ENCODE data around the gene NT5C3B. TPM values are rescaled to one million over a fixed set of nuclear protein-coding genes. Genes with fewer than 3 reads are reported as not detected.

NT5C3B gene
- total RNA-seq, 1 donor from 2014 or later, result 50.1 TPM

DNA sequence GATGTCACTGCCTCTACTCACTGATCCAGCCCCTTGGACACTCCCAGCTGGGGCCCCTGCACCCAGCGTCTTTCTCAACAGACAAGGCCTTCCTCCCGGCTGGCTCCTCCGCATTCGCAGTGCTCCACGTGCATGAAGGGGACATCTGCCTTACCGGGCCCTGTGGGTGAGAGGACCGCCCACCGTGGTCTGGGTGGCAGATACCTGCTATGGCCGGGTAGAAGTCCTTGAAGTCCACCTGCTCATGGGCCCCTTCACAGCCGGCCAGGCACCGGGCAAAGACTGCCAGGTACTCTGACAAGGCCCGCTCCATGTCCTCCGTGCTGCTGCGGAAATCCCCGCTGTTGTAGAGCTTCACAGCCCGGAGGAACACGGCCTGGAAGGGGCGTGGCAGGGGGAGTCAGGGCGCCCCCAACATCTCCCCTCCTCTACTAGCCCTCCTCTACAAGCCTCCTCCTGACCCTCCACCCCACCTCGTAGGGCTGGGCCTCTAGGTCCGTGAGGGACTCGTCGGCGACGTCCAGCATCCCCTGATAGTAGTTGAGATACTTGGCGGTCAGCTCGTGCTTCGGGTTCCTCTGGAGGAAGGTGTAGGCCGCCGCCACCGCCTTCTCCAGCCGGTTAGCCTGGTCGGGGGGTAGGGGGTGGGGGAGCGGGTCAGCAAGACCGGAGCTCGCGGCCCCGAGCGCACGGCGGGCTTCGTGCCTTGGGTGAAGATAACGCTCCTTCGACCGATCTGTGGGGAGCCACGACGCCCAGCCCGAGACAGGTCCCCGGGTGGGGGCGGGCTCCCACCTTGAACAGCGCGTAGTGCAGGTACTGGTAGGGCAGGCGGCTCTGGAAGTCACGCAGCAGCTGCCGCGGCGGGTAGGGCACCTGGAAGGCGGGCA is 25.1 kb downstream of the NT5C3B start:
- no peak for DNase-seq (ENCODE audit: low spot score)

DNA sequence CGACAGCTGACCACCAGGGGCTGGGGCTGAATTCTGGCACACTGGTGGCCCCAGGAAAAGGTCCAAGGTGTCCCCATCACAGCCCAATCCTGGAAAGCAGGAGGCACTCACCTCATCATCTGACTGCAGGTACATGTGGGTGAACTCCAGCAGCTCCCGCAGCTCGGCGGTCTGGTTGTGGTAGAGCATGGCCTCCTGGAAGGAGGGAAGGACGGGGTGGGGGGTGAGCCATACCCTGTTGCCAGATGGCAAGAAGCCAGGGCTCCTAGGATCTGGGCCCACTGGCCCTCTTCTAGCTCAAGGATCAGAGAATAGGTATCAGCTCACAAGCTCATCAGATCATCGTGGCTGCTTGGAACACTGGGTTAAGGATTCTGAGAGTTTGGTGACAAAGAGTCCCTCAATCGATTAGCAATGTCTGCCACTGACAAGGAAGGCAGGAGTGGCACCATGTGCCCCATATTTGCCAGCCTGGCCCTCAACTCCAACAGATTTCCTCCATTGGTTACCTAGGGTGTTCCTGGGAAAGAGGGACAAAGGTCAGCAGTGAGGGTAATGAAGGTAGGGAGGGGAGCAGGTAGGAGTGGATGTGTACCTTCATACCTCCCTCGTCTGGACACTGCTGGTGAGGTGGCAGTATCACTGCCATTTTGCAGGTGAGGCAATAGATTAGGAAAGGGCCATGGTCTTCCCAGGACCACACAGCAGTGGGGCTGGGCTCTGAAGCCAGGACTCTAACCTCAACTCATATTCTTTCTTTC is 29.2 kb downstream of the NT5C3B start:
- DNase-seq (ENCODE audit: low spot score), result no peak

DNA sequence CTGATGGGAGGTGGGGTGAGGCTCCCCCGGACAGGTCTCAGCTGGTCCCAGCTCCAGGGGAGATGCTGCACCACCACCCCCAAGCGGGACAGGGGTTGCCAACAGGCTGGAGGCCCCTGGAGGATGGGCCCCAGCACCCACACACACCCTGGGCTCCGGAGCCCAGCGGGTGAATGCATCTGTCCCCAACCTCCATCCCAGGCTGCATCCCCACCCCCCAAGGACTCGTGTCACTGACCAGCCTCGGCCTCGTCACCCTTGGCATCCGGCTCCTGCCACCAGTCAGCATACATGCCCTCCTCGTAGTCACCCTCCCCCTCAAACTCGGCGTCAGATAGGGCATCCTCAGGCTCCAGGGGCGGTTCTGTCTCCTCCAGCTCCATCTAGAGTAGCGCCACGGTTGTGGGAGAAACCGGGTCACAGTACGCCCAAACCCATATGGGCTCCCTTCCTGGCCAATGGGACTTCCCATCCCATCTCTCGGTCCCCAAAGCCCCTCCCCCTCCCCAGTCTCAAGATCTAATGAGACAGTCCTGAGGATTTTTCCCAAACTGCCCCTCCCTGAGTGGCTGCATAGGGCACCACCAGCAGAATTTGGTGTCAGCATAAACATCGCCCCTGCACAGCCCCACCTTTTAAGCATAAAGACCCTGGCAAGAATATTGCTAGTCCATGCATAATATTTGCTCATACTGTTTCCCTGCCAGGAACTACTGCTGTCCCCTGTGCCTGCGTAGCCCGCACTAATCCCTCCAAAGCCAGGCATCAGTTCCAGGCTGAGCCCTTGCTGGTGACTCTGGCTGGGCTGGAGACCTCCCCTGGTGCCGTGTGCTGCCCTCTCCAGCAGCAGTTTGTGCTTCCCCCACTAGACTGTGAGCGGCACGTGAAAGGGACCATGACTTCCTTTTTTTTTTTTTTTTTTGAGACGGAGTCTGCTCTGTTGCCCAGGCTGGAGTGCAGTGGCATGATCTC is 32.7 kb downstream of the NT5C3B start:
- no peak for DNase-seq (ENCODE audit: low spot score)

DNA sequence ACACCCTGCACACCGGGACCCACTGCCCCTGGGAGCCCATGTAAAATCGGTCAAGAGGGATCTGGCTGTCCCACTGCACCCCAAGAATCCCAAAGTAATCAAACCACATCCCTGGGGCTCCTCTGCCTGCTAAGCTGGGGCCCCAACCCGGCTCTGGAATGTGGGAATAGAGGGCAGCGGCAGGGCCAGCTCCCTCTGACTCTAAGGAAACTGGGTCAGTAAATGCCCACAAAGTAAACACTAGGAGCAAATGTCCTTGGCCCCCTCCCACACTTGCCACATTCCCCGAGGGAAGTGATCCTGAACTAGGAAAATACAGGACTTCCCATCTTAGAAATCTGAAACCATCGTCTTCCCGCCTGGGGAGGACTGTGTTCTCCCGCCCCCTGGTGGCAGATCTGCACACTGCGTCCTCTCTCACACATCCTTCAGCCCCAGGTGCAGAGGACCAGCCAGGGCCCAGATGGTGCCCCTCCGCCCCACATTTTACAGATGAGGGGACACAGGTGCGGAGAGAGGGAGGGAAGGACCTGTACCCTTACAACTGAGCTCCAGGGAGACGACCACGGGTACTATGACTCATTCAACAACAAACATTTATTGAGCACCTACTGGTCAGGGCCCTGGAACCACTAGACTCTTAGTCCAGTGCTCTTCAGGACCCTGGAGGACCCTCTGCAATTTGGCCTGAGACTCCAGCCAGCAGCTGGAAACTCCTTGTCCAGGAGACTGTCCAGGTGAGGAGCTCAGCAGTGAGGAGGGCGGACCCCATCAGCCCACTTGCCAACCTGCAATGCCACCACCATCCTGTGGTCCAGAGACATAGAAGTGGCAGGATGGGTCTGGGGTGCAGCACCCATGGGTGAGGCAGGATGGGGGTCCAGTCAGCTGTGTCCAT is 34.4 kb downstream of the NT5C3B start:
- DNase-seq (ENCODE audit: low spot score), result peak; percentile 87

DNA sequence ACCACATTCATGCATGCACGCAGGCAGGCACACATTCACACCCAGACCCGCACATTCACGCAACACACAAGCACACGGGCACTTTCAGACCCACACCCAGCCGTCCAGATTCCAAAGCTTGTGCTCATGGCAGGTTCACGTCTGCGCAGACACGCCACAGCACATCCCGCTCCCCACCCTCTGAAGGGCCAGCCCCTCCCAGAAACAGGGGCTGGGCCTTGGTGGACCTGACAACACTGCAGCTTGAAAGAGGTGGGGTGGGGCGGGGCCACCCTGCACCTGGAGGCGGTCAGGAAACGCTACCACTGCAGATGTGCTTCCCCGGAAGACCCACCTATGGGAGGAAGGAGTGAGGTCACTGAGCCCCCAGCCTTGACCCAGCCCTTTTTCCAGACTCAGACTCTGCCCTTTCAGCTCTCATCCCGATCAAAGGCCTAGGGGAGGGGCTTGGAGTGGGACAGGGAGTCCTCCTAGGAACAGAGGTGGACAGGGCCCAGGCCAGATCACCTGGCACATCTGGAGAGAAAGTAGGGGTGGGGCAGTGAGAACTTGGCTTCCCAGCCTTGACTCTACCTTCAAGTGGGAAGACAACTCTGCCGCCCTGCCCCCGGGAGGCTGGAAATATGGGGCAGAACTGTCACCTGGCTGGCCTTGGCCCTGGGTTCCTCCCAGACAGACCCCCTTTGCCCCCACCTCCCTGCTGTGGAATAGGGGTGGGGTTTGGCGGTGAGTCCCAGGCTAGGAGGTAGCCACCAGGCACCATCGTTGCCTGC is 35.2 kb downstream of the NT5C3B start:
- DNase-seq (ENCODE audit: low spot score), result peak; percentile 93

DNA sequence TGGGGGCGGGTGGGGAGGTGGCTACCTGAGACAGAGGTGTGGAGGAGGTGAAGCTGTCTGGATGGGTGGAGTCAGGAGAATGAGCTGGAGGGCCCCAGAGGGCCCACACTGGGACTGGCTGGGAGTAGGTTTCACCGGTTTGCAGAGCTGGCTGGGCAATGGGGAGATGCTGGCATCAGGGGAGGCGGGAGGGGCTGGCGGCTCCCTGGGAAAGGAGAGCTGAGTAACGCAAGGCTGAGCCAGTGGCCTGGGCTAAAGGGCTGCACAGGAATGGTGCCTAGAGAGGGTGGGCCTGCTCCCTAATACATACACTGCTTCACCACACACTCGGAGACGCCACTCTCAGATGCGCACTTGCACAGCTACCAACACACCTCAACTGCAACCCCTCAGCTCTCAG is 36.7 kb downstream of the NT5C3B start:
- no peak for DNase-seq (ENCODE audit: low spot score)

DNA sequence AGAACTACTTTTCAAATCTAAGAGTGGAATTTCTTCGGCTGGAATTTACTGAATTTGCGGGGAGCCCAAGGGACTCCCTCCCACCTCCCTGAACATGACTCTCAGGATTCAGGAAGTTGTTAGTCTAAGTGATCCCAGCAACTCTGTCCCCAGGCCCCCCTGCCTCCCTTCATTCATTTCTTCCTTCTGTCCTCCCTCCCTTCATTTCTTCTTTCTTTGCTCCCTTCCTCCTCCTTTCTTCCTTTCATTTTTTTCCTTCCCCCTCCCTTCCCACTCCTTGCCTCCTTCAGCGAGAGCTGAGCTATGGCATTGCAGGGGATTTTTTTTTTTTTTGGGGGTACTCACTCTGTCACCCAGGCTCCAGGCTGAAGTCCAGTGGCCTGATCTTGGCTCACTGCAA is 38.7 kb downstream of the NT5C3B start:
- DNase-seq (ENCODE audit: low spot score), result no peak

DNA sequence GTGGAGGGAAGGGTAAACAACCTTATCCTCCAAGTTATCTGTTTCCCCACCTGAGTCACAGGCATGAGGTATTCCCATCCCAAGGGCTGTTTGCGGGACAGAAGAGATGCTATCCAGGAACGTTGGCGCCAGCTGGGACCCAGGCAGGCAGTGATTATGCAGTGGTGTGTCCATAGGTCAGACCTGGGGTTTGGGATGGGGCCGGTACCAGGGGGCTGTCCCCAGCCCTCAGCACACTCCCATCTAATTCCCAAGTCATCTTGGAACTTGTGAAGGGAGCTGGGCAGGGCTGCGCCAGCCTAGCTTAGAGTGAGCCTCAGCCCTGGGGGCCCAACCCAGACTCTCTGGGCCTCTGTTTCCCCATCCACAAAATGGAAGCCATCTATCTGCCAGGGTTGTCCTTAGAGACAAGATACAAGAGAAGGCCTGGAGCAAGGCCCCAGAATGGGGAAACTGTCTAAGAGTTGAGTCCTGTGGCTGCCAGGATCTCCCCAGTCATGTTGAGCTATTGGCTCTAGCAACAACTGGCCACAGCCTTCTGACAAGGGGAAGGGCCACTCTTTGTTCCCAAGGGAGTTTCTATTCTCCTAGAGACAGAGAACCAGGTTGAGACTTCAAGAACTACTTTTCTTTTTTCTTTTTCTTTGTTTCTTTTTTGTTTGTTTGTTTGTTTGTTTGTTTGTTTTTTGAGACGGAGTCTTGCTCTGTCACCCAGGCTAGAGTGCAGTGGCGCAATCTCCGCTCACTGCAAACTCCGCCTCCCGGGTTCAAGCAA is 39.7 kb downstream of the NT5C3B start:
- DNase-seq (ENCODE audit: low spot score), result no peak

DNA sequence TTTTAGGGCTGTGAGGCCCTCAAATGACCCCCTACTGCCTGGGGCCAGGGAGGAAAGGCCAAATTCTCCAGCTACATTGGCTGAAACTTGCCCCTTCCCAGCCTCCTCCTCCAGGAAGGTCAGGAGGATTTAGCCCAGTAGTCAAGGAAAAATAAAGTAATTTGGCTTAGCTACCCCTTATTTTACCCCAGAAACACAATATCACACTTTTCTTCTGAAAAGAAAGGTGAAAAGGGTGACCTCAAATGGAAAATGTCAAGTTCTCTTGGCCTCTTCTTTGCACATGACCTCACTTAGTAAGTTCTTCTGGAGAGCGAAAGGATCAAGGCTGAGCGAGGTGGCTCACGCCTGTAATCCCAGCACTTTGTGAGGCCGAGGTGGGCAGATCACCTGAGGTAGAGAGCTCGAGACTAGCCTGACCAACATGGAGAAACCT is 41.5 kb downstream of the NT5C3B start:
- DNase-seq (ENCODE audit: low spot score), result no peak

DNA sequence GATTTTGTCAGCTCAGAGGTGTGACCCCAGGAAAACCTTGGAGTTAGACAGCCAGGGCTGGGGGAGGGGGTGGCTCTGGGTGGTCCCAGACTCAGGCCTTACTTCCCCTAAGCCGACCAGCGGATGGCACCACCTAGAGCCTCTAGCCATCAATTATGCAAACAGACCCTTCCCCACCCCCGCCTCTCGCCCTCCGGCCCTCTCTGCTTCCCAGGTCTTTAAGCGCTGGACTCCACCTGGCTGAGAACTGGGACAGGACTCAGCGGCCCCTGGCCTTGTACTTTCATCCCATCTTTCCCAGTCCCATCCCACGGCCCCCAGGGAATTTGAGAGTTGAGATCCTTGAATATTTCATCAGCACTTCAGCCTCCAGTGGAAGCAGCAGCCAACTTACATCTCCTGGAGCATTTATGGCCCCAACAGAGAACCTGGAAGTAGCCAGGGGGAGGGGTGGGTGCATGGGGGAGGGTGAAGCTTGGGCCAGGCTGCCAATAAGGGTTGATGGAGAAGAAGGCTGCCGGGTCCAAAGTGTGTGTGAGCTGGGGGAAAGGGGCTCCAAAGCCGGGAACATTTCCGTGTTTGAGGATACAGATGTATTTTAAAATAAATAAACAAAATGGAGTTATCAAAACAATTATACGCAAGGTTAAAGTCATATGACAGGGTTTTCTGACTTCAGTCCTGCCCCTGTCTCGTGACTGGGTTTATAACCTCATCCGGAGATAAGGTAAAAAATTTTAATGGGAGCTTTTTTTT is 42.1 kb downstream of the NT5C3B start:
- no peak for DNase-seq (ENCODE audit: low spot score)

DNA sequence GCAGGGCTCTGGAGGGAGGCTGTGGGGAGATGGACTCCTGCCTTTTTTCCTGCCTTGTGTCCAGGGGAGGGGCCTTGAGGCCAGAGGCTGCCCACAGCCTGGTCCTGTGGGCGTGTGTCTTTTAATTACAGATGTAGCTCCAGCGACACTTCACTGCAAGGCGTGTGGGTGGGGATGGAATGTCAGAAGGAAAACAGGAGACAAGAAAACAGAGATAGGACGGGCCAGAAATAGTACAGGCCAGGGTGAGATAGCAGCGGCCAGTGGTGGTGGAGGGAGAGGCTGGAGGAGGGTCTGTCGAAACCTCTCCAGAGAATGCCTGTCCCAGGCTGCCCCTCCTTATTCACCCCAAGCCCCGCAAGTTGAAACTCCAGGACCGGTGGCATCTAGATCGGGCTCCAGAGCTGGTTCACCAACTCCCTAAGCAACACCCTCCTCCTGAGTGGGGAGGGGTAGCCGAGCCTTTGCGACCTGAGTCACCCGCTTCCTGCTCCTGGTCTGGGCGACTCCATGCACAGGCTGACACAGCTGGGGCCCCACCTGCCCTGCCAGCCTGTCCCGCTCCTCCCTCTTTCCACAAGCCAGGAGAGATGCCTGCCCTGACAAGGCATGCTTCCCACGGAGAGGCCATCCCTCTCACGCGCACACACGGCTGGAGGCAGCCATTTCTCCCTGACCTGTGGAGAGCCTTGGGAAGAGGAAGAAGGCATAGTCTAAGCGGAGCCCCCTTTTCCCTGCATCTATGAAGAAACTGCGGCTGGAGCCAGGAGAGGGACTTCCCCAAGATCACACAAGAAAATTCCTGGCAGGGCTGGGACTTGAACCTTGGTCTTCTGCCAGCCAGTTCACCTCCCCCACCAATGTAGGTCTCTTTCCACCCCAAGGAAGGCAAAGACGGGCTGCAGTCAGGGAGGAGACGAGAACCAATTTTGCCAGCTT is 42.9 kb downstream of the NT5C3B start:
- peak; percentile 85 for DNase-seq (ENCODE audit: low spot score)

DNA sequence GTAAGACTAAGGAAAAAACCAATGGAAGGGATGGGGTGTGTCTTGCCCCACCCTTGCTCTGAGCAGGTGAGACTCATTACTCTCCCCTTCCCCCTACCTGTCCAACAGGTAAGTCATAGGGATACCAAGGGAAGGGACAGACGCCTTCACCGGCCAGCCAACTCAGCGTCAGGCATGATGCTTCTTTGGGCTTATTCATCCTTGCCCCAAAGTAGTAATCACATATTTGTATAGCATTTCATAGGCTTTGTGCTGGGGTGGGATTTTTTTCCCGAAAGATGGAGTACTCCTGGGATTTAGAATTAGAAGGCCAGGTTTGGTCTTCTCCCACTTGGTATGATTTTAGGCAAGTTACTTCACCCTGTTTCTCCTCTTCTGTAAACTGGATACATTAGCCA is 49.0 kb downstream of the NT5C3B start:
- DNase-seq (ENCODE audit: low spot score), result no peak

DNA sequence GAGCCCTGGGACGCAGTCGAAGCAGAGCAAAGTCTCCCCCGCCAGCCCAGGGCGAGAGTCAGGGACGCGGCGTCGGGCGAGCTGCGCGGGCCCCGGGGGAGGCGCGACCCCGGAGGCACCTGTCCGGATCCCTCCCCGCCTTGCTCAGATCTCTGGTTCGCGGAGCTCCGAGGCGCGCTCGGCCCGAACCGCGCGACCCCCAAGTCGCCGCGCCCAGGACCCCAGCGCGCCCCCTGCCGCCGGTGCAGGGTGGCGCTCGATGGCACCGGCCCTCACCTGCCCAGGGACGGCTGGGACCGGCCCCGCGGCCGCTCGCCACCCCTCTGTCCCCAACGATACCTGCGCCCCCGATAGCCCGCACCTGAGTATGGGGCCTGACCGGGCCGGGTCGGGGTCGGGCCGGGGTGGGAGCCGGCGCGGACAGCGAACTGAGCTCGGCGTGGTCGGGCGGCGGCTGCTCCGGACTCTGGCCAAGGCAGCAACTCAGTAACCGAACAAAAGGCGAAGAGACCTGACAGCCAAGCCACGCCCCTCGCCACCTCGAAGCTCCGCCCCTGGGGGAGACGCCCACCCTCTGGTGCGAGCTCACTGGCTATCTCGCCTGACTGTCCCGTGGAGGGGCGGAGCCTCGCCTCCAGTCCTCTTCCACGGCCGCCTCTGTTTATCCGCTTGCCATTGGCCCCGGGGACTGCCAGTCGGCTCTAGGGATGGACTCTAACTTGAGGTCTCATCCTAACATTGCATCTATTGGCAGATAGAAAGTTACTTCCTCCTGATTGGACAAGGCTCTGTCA is 49.6 kb downstream of the NT5C3B start, which contains the start of gene JUP:
TSS of gene JUP (minus strand) at position 485 of the 794 bp plus-strand sequence. CDS start 14,857 bp downstream, outside the sequence.
- DNase-seq (ENCODE audit: low spot score), result peak; percentile 99

DNA sequence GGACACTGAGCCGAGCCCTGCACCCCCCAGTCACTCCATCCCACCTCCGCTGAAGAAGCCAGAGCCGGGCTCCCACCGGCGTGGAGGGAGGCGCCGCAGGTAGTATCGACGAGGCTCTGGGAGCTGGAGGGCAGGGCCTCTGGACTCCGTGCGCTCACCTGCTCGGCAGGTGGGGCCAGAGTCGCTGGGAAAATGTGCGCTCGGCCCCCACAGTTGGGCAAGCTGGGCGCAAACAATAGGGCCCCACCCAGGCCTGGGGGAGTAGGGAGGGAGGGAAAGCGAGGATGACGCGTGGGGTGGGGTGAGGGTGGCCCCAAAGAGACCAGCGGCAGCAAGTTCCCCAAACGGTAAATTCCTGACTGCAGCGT is 50.2 kb downstream of the NT5C3B start:
- DNase-seq (ENCODE audit: low spot score), result peak; percentile 46

DNA sequence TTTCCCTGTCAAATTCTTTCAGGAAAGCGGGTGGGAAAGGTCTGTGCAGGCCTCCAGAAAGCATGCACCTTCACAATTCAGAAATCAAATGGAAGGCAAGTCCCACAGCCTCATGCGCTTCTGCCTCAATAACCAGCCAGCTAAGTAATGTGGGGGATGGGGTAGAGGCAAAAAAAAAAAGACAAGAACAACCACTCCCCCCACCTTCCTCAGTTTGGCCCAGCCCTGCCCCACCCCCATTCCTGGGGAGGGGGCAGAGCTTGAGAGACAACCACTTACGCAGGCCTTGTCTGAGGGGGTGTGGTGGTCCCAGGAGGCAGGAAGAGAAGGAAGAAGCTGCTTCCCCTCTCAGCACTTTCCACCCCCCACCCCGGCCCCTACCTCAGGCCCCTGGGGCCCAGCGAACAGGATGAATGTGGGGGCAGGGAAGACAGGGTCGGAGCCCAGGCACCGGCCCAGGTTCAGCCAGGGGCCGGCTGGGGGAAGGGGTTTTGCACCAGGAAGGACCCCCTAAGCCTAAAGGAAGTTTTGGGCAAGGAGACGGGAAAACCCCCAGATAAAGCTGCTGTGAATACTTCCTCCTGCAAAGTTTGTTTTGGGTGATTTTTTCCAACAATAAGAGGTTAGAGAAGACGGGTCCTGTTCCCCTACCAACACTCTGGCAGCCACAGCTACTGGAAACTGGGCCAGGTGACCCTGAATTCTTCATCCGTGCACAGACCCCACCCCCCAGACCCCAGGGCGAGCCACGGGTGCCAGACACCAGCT is 50.8 kb downstream of the NT5C3B start:
- DNase-seq (ENCODE audit: low spot score), result peak; percentile 76

Data from umbilical cord (tissue), 2 donors.